LNCaP clone FGC (cell line): Measurements from ENCODE around the gene CASR.

Experiments used
- DNase-seq: peaks from one replicate; pipeline ENCODE4 v3.0.0-alpha.2; 2011; ENCODE audit warnings: low read depth
- H3K4me3 ChIP-seq: 2 replicates; pipeline ENCODE4 v1.5.1; 2011; ENCODE audit warnings: mild to moderate bottlenecking, low read depth, low read length, control low read depth
- TF ChIP-seq, protein P1 (sequence below): IDR thresholded peaks from 2 replicates; pipeline ENCODE4 v1.5.1; 2012; ENCODE audit warnings: mild to moderate bottlenecking; ENCODE audit not compliant: control insufficient read depth, insufficient read depth; ENCODE audit errors: extremely low read depth

The CASR gene

GRCh38 chr3:122263058-122263457 is 79.6 kb downstream of the CASR start:
- no peak overlapping the region for H3K4me3 ChIP-seq
- TF ChIP-seq, protein P1, sequence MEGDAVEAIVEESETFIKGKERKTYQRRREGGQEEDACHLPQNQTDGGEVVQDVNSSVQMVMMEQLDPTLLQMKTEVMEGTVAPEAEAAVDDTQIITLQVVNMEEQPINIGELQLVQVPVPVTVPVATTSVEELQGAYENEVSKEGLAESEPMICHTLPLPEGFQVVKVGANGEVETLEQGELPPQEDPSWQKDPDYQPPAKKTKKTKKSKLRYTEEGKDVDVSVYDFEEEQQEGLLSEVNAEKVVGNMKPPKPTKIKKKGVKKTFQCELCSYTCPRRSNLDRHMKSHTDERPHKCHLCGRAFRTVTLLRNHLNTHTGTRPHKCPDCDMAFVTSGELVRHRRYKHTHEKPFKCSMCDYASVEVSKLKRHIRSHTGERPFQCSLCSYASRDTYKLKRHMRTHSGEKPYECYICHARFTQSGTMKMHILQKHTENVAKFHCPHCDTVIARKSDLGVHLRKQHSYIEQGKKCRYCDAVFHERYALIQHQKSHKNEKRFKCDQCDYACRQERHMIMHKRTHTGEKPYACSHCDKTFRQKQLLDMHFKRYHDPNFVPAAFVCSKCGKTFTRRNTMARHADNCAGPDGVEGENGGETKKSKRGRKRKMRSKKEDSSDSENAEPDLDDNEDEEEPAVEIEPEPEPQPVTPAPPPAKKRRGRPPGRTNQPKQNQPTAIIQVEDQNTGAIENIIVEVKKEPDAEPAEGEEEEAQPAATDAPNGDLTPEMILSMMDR = no peak
- DNase-seq = no peak

- no peak overlapping the region for H3K4me3 ChIP-seq
- no peak for DNase-seq
Observed at GRCh38 chr3:122263974-122264588, 80.6 kb downstream of the CASR start.

DNA sequence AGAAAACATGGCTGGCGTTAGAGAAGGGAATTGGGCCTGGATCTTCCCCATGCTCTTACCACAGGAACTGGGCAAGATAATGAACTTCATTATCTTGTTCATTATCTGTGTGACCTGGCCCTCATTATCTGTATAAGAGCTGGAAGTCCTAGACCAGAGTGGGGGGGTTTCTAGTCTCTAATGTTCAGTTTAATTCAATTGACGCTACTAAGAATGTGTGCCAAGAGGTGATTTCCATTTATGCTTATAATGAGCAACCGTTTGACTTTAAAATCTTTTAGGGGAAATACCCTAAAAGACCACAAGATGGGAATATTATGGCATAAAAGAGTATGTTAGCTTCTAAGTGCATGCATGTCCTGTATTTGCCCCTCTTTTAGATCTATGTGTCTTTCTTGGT is 82.5 kb downstream of the CASR start:
- TF ChIP-seq, protein P1 = peak; percentile 10; the same call in 1 of the 2 replicates
- H3K4me3 ChIP-seq = no peak overlapping the region
- no peak for DNase-seq

More at GRCh38 chr3:122263974-122264588, 80.6 kb downstream of the CASR start:
- TF ChIP-seq, protein P1 = no peak

DNA sequence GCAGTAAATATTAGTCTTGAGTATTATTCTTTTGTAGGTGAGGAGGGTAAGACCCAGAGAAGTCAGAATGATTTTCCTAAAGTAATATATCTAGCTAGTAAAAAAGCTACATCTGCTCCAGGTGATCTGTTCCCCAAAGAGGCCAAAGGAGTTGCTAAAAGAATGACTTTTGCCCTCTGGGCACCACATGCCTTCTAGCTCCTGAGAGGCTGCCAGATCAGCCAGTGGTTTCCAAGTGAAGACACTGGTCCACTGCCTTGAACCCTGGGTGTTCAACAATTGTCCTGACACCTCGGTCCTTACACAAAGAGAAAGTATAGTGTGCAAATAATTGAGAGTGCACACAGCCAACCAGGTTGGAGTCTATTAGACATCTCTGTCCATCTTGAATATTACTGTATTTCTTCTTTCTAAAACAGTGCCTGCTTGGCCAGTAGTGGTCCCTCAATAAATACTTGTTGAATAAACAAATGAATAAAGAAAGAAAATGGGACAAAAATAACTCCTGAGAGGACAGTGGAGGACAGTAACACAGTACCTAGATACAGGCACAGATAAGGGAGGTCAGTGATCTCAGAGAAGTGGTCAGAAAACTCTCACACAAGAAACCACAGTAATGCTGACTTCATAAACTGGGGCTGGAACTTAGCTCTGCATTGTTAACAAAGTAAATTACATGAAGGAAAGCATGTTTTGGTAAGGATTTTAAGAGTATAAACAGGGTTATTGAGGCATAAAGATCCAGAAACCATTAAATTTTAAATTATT is 85.0 kb downstream of the CASR start:
- DNase-seq = no peak
- H3K4me3 ChIP-seq = no peak overlapping the region
- TF ChIP-seq, protein P1 = no peak

GRCh38 chr3:122269045-122269444 is 85.6 kb downstream of the CASR start:
- TF ChIP-seq, protein P1 = no peak
- no peak overlapping the region for H3K4me3 ChIP-seq
- DNase-seq = no peak

DNA sequence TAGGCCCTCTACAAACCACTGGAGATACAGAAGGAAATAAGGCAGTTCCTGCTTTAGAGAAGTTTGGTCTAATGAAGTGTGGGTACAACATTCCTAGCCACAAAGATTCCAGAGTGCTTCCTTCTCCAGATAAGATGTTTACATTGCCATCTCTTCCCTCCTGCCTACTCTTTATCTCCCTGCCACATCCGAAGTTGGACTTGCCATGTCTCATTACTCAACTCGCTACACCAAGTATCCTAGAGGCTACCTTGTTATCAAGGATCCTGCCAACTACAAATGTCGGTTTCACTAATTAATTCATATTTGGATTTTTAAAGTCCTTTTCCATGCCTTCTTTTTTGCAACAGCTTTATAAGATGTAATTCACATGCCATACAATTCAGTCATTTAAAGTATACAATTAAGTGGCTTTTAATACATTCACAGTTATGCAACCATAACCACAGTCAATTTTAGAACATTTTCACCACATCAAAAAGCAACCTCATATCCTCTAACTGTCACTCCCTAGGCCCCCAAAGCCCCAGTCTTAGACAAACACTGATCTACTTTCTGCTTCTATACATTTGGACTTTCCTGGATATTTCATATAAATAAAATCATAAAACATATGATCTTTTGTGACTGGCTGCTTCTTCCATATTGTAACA is 87.9 kb downstream of the CASR start:
- TF ChIP-seq, protein P1 = no peak
- no peak overlapping the region for H3K4me3 ChIP-seq
- no peak for DNase-seq
